PC-3 (cell line): ENCODE results near the gene NOP53. TPM values are rescaled to one million over a fixed set of nuclear protein-coding genes. Genes with fewer than 3 reads are reported as not detected.
"Not testable (repeated sequence)": the region's sequence is repeated elsewhere in the genome, so short reads cannot be mapped to it uniquely, and the experiment has no call there.

Experiments
- ATAC-seq: fragments of 200-7000 bp; cut with Tn5 transposase; 2 replicates; pipeline ENCODE4 v1.9.1; 2020; ENCODE audit warnings: mild to moderate bottlenecking, moderate library complexity
- BruUV-seq: library from RNA; stranded (reverse); fragments of 400-500 nt; replicated peaks from 2 replicates; lab custom pipeline; 2021; lab: Mats Ljungman, UMichigan
- CTCF ChIA-PET: fragments of 300-600 bp; sonication (Branson Sonifier 250); formaldehyde crosslinking; loops from one replicate; lab custom pipeline; 2022; ENCODE audit warnings: antibody characterized with exemption; lab: Charles Lee
- POLR2A ChIA-PET: fragments of 300-600 bp; sonication (Branson Sonifier 250); formaldehyde crosslinking; loops from one replicate; lab custom pipeline; 2022; ENCODE audit warnings: antibody characterized with exemption; ENCODE audit not compliant: unreplicated experiment; lab: Charles Lee
- DNase-seq: peaks from one replicate; pipeline ENCODE4 v3.0.0-alpha.2; 2015
- H2AFZ ChIP-seq: fragments of 300-600 bp; sonication (generic); 2 replicates; pipeline ENCODE4 v1.6.0; 2016; ENCODE audit warnings: antibody characterized with exemption, low read length
- H3F3A ChIP-seq: fragments of 300-600 bp; sonication (generic); one replicate; pipeline ENCODE4 v1.6.0; 2017; ENCODE audit warnings: antibody characterized with exemption, low read length, control low read depth, mild to moderate bottlenecking; ENCODE audit not compliant: unreplicated experiment
- H3K27ac ChIP-seq: fragments of 300-600 bp; sonication (generic); 2 replicates; pipeline ENCODE4 v1.5.1; 2016; ENCODE audit warnings: mild to moderate bottlenecking, low read length
- H3K27me3 ChIP-seq: fragments of 300-600 bp; sonication (generic); 2 replicates; pipeline ENCODE4 v1.6.1; 2016; ENCODE audit warnings: low read length, mixed read lengths
- H3K36me3 ChIP-seq: fragments of 300-600 bp; sonication (generic); 2 replicates; pipeline ENCODE4 v1.6.1; 2016; ENCODE audit warnings: low read depth, mixed run types, low read length, mixed read lengths
- H3K4me1 ChIP-seq: fragments of 300-600 bp; sonication (generic); 2 replicates; pipeline ENCODE4 v1.5.1; 2016; ENCODE audit warnings: low read length; ENCODE audit not compliant: insufficient read depth
- H3K4me2 ChIP-seq: fragments of 300-600 bp; sonication (generic); 2 replicates; pipeline ENCODE4 v1.6.0; 2016; ENCODE audit warnings: low read length
- H3K4me3 ChIP-seq: fragments of 300-600 bp; sonication (generic); 2 replicates; pipeline ENCODE4 v1.5.1; 2016; ENCODE audit warnings: mild to moderate bottlenecking, low read length, mixed read lengths
- H3K79me2 ChIP-seq: fragments of 300-600 bp; sonication (generic); 2 replicates; pipeline ENCODE4 v1.6.1; 2017; ENCODE audit warnings: low read length, mixed read lengths
- H3K9ac ChIP-seq: fragments of 300-600 bp; sonication (generic); 2 replicates; pipeline ENCODE4 v1.6.0; 2016; ENCODE audit warnings: mild to moderate bottlenecking, low read length
- H3K9me2 ChIP-seq: fragments of 300-600 bp; sonication (generic); replicated peaks from 2 replicates; pipeline ENCODE4 v1.6.1; 2016; ENCODE audit warnings: mixed run types, low read length, mixed read lengths
- H3K9me3 ChIP-seq: fragments of 300-600 bp; sonication (generic); 2 replicates; pipeline ENCODE4 v1.6.1; 2016; ENCODE audit warnings: low read length, mixed read lengths
- H4K20me1 ChIP-seq: fragments of 300-600 bp; sonication (generic); 2 replicates; pipeline ENCODE4 v1.6.1; 2016; ENCODE audit warnings: low read length, mixed read lengths
- EZH2 ChIP-seq: fragments of 300-600 bp; sonication (generic); IDR thresholded peaks from one replicate; pipeline ENCODE4 v1.6.1; 2017; ENCODE audit warnings: antibody characterized with exemption, mild to moderate bottlenecking, low read length; ENCODE audit not compliant: unreplicated experiment
- EZH2phosphoT487 ChIP-seq: fragments of 300-600 bp; sonication (generic); IDR thresholded peaks from 2 replicates; pipeline ENCODE4 v1.6.1; 2018; ENCODE audit warnings: mild to moderate bottlenecking, antibody characterized with exemption, low read length, borderline replicate concordance
- intact Hi-C: fragments of 100-400 bp; cut with micrococcal nuclease; formaldehyde crosslinking; loops from 2 replicates; pipeline ENCODE4 v1.9.0; 2023
- total RNA-seq: library from RNA; depleted of rRNA; stranded (reverse); fragments of >200 nt; gene quantifications from 2 replicates; pipeline ENCODE4 v1.2.3, GENCODE V29; 2014
- TF ChIP-seq, protein P1 (sequence below): fragments of 300-600 bp; sonication (generic); conservative IDR thresholded peaks from 2 replicates; pipeline ENCODE4 v1.5.1; 2017; ENCODE audit warnings: antibody characterized with exemption, low read depth, mild to moderate bottlenecking, low read length

The NOP53 gene
- total RNA-seq, 1 experiment from 2014 or later, result 61.5 TPM

GRCh38 chr19:47761566-47761965, 16.2 kb downstream of the NOP53 start:
- no peak overlapping the region for H3K27ac ChIP-seq
- no peaks in the 10 kb centered on the region for H3F3A ChIP-seq
- H4K20me1 ChIP-seq, result no peaks in the 10 kb centered on the region
- H3K79me2 ChIP-seq, result no peaks in the 10 kb centered on the region
- no peak overlapping the region for H3K4me2 ChIP-seq
- no peaks in the 10 kb centered on the region for H3K9me3 ChIP-seq
- no peaks in the 10 kb centered on the region for H3K9me2 ChIP-seq
- intact Hi-C loops, result no loop called here
- CTCF ChIA-PET, result no interaction called here
- DNase-seq (no peak), ATAC-seq (no peak)
- POLR2A ChIA-PET, result no interaction called here
- no peak for TF ChIP-seq EZH2phosphoT487
- TF ChIP-seq EZH2, result no peak
- TF ChIP-seq, protein P1, sequence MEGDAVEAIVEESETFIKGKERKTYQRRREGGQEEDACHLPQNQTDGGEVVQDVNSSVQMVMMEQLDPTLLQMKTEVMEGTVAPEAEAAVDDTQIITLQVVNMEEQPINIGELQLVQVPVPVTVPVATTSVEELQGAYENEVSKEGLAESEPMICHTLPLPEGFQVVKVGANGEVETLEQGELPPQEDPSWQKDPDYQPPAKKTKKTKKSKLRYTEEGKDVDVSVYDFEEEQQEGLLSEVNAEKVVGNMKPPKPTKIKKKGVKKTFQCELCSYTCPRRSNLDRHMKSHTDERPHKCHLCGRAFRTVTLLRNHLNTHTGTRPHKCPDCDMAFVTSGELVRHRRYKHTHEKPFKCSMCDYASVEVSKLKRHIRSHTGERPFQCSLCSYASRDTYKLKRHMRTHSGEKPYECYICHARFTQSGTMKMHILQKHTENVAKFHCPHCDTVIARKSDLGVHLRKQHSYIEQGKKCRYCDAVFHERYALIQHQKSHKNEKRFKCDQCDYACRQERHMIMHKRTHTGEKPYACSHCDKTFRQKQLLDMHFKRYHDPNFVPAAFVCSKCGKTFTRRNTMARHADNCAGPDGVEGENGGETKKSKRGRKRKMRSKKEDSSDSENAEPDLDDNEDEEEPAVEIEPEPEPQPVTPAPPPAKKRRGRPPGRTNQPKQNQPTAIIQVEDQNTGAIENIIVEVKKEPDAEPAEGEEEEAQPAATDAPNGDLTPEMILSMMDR, result no peak
- peaks cover 8% of the 10 kb centered on the region; the same call in 1 of the 2 replicates for H3K36me3 ChIP-seq
- BruUV-seq, result no TSS peak
- no peaks in the 10 kb centered on the region for H3K4me1 ChIP-seq
- H3K9ac ChIP-seq, result no peak overlapping the region
- no peaks in the 10 kb centered on the region for H3K27me3 ChIP-seq
- H2AFZ ChIP-seq, result no peak overlapping the region
- H3K4me3 ChIP-seq, result no peak overlapping the region

- no peaks in the 10 kb centered on the region for H4K20me1 ChIP-seq
- H3K4me2 ChIP-seq, result no peak overlapping the region
- TF ChIP-seq EZH2 (no peak), EZH2phosphoT487 (no peak)
- TF ChIP-seq, protein P1, result no peak
- H3F3A ChIP-seq, result no peaks in the 10 kb centered on the region
- H3K36me3 ChIP-seq, result peaks cover 5% of the 10 kb centered on the region; the same call in 1 of the 2 replicates
- H3K4me1 ChIP-seq, result no peaks in the 10 kb centered on the region
- no TSS peak for BruUV-seq
- no peaks in the 10 kb centered on the region for H3K9me3 ChIP-seq
- H3K27ac ChIP-seq, result no peak overlapping the region
- no peaks in the 10 kb centered on the region for H3K27me3 ChIP-seq
- H3K9me2 ChIP-seq, result no peaks in the 10 kb centered on the region
- intact Hi-C loops, result no loop called here
- ChIA-PET POLR2A (no interaction called here), CTCF (no interaction called here)
- no peak overlapping the region for H3K4me3 ChIP-seq
- no peak overlapping the region for H3K9ac ChIP-seq
- ATAC-seq (no peak), DNase-seq (no peak)
- no peak overlapping the region for H2AFZ ChIP-seq
- H3K79me2 ChIP-seq, result no peaks in the 10 kb centered on the region
Observed at GRCh38 chr19:47762151-47762550, 16.8 kb downstream of the NOP53 start.

DNA sequence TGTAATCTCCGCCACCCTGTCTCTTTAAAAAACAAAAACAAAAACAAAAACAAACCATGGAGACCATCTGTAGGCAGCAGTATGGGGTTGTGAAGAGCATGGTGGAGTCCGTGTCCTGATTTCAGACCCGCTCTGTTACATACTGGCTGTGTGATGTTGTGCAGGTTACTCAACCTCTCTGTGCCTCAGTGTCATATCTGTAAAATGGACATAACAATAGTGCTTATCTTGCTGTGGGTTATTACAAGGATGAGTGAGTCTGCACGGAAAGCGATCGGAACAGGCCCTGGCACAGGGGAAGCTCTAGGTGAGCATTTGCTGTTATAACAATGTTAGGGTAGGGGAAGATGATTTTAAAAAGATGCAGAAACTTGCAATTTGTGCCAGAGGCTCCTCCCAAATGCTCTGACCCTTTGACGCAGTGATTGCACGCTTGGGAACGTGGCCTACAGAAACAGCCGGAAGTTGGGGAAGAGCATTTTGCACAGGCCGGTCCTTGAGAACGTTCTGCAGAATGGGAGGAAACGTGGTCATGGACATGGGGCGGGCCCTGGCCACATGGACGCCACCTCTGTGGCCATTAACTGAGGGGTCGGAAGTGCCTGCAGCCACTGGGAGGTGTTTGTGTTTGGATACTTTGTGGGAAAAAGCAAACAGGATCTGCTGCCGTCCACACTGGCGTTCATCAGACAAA, 17.4 kb downstream of the NOP53 start:
- H3K4me2 ChIP-seq, result no peak overlapping the region
- ChIA-PET POLR2A (no interaction called here), CTCF (no interaction called here)
- no peaks in the 10 kb centered on the region for H3K4me1 ChIP-seq
- H3K9me2 ChIP-seq, result no peaks in the 10 kb centered on the region
- intact Hi-C loops, result no loop called here
- no peak for DNase-seq
- H3F3A ChIP-seq, result no peaks in the 10 kb centered on the region
- ATAC-seq, result no peak
- no peak overlapping the region for H3K27ac ChIP-seq
- H4K20me1 ChIP-seq, result no peaks in the 10 kb centered on the region
- H3K9ac ChIP-seq, result no peak overlapping the region
- H2AFZ ChIP-seq, result no peak overlapping the region
- H3K4me3 ChIP-seq, result no peak overlapping the region
- TF ChIP-seq EZH2phosphoT487, result no peak
- TF ChIP-seq EZH2, result no peak
- TF ChIP-seq, protein P1, result no peak
- H3K27me3 ChIP-seq, result no peaks in the 10 kb centered on the region
- H3K9me3 ChIP-seq, result no peaks in the 10 kb centered on the region
- no TSS peak for BruUV-seq
- H3K79me2 ChIP-seq, result no peaks in the 10 kb centered on the region
- H3K36me3 ChIP-seq, result 0 out of 2 replicates have a peak, but pooled peaks cover under 1% of the 10 kb centered on the region

GRCh38 chr19:47764705-47765104, 19.4 kb downstream of the NOP53 start:
- H3K9me3 ChIP-seq, CTCF ChIA-PET, intact Hi-C loops, H3K36me3 ChIP-seq, H3K4me3 ChIP-seq, POLR2A ChIA-PET, H3K27ac ChIP-seq, H3K9me2 ChIP-seq, H3K4me2 ChIP-seq, ATAC-seq, H3K4me1 ChIP-seq, BruUV-seq, H3K9ac ChIP-seq, H3F3A ChIP-seq, H3K27me3 ChIP-seq, H3K79me2 ChIP-seq, H4K20me1 ChIP-seq, DNase-seq, H2AFZ ChIP-seq: not testable (repeated sequence)
